ENCODE data around the gene PSKH1.

Gene PSKH1

GRCh38 chr16:67868290-67868689, 24.8 kb upstream of the PSKH1 start:
- DNase-seq, result no peak

GRCh38 chr16:67869653-67870052, 23.4 kb upstream of the PSKH1 start:
- no peak for DNase-seq

GRCh38 chr16:67871256-67871655, 21.8 kb upstream of the PSKH1 start:
- DNase-seq, result no peak

GRCh38 chr16:67872131-67872630, 20.9 kb upstream of the PSKH1 start:
- no peak for DNase-seq

GRCh38 chr16:67872631-67873434, 20.2 kb upstream of the PSKH1 start, which contains the start of gene EDC4:
EDC4 (plus strand) TSS chr16:67873052; CDS start chr16:67873262, 210 bp downstream.
- peak; percentile 78 for DNase-seq

GRCh38 chr16:67873435-67874370, 19.4 kb upstream of the PSKH1 start:
- no peak for DNase-seq

- DNase-seq, result no peak
Measured at GRCh38 chr16:67874372-67874771, 18.7 kb upstream of the PSKH1 start.

- no peak for DNase-seq
Measured at GRCh38 chr16:67877064-67877463, 16.0 kb upstream of the PSKH1 start.

GRCh38 chr16:67878232-67878631, 14.8 kb upstream of the PSKH1 start:
- no peak for DNase-seq

- DNase-seq, result no peak
Measured at GRCh38 chr16:67878846-67879245, 14.2 kb upstream of the PSKH1 start.

GRCh38 chr16:67879462-67879861, 13.6 kb upstream of the PSKH1 start:
- DNase-seq, result no peak

- DNase-seq, result no peak
Measured at GRCh38 chr16:67879936-67880335, 13.1 kb upstream of the PSKH1 start.

- no peak for DNase-seq
Measured at GRCh38 chr16:67880584-67880983, 12.5 kb upstream of the PSKH1 start.

- DNase-seq, result no peak
Measured at GRCh38 chr16:67881621-67882161, 11.4 kb upstream of the PSKH1 start.

- no peak for DNase-seq
Measured at GRCh38 chr16:67882374-67883145, 10.5 kb upstream of the PSKH1 start.

GRCh38 chr16:67883146-67883871, 9.7 kb upstream of the PSKH1 start:
- no peak for DNase-seq

GRCh38 chr16:67883872-67884261, 9.2 kb upstream of the PSKH1 start:
- DNase-seq, result peak; percentile 24

- DNase-seq, result peak; percentile 90
Measured at GRCh38 chr16:67884684-67885083, 8.4 kb upstream of the PSKH1 start, which contains the start of gene NRN1L. NRN1L (plus strand) TSS chr16:67884885; CDS start chr16:67884904, 19 bp downstream.

- DNase-seq, result no peak
Measured at GRCh38 chr16:67885545-67885944, 7.5 kb upstream of the PSKH1 start.

- no peak for DNase-seq
Measured at GRCh38 chr16:67885976-67886375, 7.1 kb upstream of the PSKH1 start.

GRCh38 chr16:67886387-67886786, 6.7 kb upstream of the PSKH1 start:
- no peak for DNase-seq

All from fibroblast of skin of scalp (primary cell).